ENCODE results near the gene ADGRB3.
A peak's percentile ranks its signal among the peaks of the same experiment; 100 is the strongest.
"Not testable (repeated sequence)": the region's sequence is repeated elsewhere in the genome, so short reads cannot be mapped to it uniquely, and the experiment has no call there.

The ADGRB3 gene

GRCh38 chr6:69378326-69378725, 743.2 kb downstream of the ADGRB3 start:
- DNase-seq: no peak

DNA sequence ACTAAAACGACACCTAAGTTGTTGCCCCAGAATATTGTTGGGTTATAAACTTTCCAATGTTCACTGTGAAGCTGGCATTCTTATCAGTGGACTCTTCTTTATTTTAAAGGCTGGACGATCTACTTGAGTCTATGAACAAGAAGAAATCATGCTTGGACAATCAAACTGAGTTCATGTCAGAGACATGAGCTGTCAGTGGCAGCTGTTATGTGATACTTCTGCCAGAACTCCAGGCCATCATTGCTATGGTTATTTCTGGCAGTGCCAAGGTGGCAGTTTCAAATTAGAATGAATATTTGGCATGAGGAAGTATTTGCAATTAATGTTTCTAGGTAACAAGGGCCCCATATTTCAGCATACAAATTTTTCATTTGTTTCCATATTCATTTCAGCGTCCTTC, 744.4 kb downstream of the ADGRB3 start:
- no peak for DNase-seq

GRCh38 chr6:69383627-69384026, 748.5 kb downstream of the ADGRB3 start:
- DNase-seq: no peak

DNA sequence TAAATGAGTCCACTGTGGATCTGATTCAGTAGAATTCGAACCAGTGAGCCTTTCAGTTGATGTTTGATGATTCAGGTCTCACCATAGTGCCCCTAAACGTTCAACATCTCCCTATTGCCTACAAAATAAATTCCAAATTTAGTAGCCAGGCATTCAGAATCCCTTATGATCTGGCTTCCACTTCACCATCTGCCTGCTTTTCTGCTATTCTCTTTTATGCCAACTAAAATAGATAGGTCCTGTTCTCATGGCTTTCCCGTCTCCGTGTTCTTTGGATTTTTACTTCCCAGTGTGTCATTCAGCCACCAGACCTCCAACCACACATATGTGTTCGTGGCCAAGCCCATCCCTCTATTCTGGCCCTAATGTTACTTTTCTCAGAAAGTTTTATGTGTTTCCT, 751.3 kb downstream of the ADGRB3 start:
- DNase-seq: no peak

GRCh38 chr6:69390125-69390524, 755.0 kb downstream of the ADGRB3 start:
- DNase-seq: peak; percentile 56

- peak; percentile 75 for DNase-seq
Measured at GRCh38 chr6:69391106-69391505, 756.0 kb downstream of the ADGRB3 start.

DNA sequence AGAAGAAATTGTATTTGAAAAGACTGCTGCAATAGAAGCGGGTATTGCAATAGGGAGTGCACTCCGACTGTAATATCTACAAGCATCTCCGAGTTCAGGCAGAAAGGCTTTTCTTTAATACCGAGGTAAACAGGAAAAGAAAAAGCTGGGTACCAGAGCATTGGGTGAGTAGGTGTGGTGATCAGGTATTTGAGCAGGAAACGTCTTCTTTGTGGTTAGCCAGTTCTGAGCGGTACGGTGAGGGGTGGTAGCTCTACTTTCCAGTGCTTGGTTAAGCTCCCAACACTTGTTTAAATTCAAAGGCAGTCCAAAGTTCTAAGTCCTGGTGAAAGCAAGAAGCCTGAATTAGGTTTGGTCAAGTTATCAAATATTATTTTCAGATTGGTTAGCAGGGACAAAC, 757.7 kb downstream of the ADGRB3 start:
- no peak for DNase-seq

DNA sequence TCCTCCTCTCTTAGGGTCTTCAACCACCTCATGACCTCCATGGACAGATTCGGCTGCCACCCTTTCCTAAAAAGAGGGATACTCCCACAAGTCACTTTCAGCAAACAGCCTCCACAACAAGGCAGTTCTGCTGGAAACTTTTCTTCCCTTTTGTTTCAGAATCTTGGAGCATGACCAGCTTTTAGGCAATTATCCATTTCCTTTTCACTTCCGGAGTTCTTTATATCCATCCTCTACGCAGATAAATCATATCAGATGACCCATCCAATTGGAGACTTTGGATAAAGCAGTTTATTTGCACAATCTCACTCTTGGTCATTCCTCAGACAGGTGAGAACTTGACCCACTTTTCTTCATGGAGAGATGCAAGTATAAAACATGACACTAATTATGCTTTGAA, 763.2 kb downstream of the ADGRB3 start:
- DNase-seq: no peak

DNA sequence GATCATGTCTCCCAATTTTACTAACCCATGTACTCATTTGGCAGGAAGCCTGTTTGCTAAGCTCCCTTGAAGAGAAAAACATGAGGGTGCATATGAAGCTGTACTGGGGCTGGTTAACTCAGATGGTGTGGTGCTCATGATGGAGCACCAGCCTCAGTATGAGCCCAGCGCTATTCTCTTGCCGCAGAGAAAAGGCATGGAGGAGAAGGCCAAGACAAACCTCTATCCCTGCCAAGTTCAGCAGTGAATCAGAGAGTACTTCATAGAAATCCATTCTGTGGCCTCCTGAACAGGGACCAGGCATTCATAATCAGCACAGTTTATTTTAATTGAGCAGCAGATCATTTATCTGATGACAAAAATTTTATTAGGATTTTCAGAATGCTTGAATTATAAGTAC, 763.6 kb downstream of the ADGRB3 start:
- DNase-seq: no peak

DNA sequence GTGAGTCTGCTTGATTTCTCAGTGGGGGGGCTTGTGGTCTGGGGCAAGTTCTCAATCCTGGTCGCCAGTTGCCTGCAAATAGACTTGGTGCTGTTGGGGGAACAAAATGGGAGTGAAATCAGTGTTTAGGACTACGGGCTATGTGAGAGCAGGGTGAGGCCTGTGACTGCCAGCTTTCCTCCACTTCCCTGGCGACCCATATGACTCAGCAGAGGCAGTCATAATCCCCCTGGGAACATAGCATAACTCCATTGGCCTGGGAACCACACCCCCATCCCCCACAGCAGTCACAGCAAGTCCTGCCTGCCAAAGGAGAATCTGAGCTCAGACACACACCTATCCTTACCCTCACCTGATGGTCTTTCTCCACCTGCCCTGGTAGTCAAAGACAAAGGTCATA, 773.8 kb downstream of the ADGRB3 start:
- no peak for DNase-seq

- no peak for DNase-seq
Measured at GRCh38 chr6:69416776-69417175, 781.7 kb downstream of the ADGRB3 start.

DNA sequence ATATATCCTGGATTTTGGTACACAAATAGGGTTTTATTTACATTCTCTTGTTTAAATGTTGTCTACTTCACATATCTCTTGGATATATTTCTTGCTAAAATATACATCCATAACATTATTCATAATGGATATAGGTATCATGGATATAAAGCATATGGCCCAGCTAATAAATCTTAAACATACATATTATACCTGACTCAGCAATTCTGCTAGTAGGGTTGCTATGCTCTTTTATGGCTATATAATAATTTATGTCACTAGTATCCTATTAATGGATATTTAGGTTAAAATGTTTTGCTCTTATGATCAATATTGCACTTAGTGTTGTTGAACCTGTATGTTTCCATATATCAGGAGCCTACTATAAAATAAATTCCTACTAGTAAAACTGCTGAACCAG, 786.2 kb downstream of the ADGRB3 start:
- DNase-seq: no peak

GRCh38 chr6:69422020-69422419, 786.9 kb downstream of the ADGRB3 start:
- DNase-seq: no peak

DNA sequence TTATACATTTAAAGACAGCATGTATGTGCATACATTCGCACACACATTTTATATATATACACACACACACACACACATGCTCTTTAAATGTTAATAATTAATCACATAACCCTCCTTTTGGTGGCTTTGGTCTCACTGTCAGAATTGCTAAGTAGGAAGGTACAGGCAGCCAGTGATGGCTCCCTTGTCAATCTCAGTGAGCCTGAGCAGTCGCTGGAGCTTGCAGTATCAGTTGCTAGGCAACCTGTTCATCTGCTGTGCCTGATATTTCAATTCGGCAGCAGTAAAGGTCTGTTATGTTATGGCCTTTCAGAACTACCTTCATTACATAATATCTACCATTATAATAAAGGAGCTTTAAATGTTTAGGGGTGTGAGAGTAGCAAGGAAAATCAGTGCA, 787.4 kb downstream of the ADGRB3 start:
- no peak for DNase-seq

GRCh38 chr6:69423785-69424184, 788.7 kb downstream of the ADGRB3 start:
- no peak for DNase-seq

- no peak for DNase-seq
Measured at GRCh38 chr6:69424581-69424980, 789.5 kb downstream of the ADGRB3 start.

DNA sequence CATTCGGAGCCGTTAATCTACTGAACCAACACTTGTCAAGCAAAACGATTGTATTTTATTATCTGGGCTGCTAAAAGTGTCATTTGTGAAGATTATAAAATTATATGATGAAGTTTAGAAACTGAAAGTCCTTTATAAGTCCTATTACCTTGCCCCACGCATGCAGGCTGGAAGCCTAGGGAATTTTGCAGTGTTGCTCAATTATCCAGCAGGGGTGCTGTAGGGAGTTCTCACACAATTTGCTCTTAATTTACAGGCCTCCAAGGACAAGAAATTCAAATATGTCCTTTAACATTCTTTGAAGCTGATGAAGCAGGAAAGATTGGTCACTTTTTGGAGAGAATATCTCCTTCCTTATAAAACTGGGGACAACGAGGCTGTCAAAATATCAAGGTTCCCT, 792.8 kb downstream of the ADGRB3 start:
- no peak for DNase-seq

DNA sequence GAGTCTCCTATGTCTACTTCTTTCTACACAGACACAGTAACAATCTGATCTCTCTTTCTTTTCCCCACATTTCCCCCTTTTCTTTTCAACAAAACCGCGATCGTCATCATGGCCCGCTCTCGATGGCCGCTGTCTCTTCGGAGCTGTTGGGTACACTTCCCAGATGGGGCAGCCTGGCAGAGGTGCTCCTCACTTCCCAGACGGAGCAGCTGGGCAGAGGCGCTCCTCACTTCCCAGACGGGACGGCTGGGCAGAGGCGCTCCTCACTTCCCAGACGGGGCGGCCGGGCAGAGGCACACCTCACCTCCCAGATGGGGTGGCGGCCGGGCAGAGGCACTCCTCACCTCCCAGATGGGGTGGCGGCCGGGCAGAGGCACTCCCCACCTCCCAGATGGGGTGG, 797.1 kb downstream of the ADGRB3 start:
- DNase-seq: not testable (repeated sequence)

DNA sequence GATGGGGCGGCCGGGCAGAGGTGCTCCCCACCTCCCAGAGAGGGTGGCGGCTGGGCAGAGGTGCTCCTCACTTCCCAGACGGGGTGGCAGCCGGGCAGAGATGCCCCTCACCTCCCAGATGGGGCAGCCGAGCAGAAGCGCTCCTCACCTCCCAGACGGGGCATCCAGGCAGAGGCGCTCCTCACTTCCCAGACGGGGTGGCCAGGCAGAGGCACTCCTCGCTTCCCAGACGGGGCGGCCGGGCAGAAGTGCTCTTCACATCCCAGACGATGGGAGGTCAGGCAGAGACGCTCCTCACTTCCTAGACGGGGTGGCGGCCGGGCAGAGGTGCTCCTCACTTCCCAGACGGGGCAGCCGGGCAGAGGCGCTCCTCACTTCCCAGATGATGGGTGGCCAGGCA, 798.0 kb downstream of the ADGRB3 start:
- not testable (repeated sequence) for DNase-seq

DNA sequence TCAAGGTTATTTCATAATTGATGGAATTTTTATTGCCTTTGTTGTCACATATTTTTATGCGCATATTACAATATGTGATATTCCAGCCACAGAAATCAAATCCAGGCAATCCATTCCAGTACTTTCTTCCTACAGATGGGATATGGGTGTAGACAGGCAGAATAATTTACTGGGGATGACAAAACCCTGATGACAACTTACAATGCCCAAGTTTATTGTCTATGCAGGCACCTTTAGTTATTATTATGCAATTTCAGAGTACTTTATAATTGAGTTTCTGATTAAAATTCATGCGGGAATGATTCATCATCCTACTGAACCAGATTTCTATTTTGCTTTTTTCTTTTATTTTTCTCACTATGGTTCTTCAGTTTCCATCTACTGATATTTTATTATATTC, 803.0 kb downstream of the ADGRB3 start:
- no peak for DNase-seq
